ENCODE results near the gene ALDH1L1.
A peak's percentile ranks its signal among the peaks of the same experiment; 100 is the strongest.

ALDH1L1 gene

GRCh38 chr3:126083138-126083445 lies 97.3 kb downstream of the ALDH1L1 start:
- Histone ChIP-seq H3K4me1 (ENCODE audit: low read length) (no peaks in the 10 kb centered on the region), H3K4me3 (ENCODE audit: low read length) (peak overlapping the region; percentile 83), H4K20me1 (ENCODE audit: insufficient read depth, low read length) (no peaks in the 10 kb centered on the region), H3K27me3 (replicated peaks; ENCODE audit: insufficient read depth, low read length) (no peaks in the 10 kb centered on the region), H3K36me3 (replicated peaks; ENCODE audit: insufficient read depth, low read length) (no peaks in the 10 kb centered on the region), H2AFZ (ENCODE audit: low read length) (peak overlapping the region; percentile 80), H3K9me2 (replicated peaks; ENCODE audit: insufficient read depth, low read length) (no peaks in the 10 kb centered on the region), H3K9me3 (replicated peaks; ENCODE audit: insufficient read depth, low read length) (no peaks in the 10 kb centered on the region), H3K4me2 (ENCODE audit: low read depth, low read length) (peak overlapping the region; percentile 81), H3K27ac (ENCODE audit: low read length) (no peak overlapping the region), H3K9ac (ENCODE audit: low read length) (peak overlapping the region; percentile 74; the same call in 1 of the 2 replicates), H3K79me2 (ENCODE audit: low read length) (peaks cover 4% of the 10 kb centered on the region; the same call in 1 of the 2 replicates), H3F3A (ENCODE audit: insufficient read depth, low read length) (no peaks in the 10 kb centered on the region)
- TF ChIP-seq EZH2phosphoT487 (IDR thresholded peaks at IDR 0.05; ENCODE audit: low read length) (no peak), EZH2 (optimal IDR thresholded peaks at IDR 0.05; ENCODE audit: low read depth, low read length) (no peak), CTCF (IDR thresholded peaks at IDR 0.05; ENCODE audit: low read length) (no peak)
- DNase-seq: no peak

- DNase-seq: no peak
Observed at GRCh38 chr3:126082362-126083137, 97.8 kb downstream of the ALDH1L1 start.

GRCh38 chr3:126081618-126082361 lies 98.6 kb downstream of the ALDH1L1 start:
- H3K4me2 ChIP-seq (ENCODE audit: low read depth, low read length): no peak overlapping the region
- no peaks in the 10 kb centered on the region for H3K36me3 ChIP-seq (replicated peaks; ENCODE audit: insufficient read depth, low read length)
- H3K4me1 ChIP-seq (ENCODE audit: low read length): no peaks in the 10 kb centered on the region
- H3K27ac ChIP-seq (ENCODE audit: low read length): no peak overlapping the region
- no peak for DNase-seq
- no peak overlapping the region for H3K4me3 ChIP-seq (ENCODE audit: low read length)
- TF ChIP-seq CTCF (IDR thresholded peaks at IDR 0.05; ENCODE audit: low read length): peak; percentile 24; the same call in 1 of the 2 replicates
- TF ChIP-seq EZH2 (optimal IDR thresholded peaks at IDR 0.05; ENCODE audit: low read depth, low read length): no peak
- H3F3A ChIP-seq (ENCODE audit: insufficient read depth, low read length): no peaks in the 10 kb centered on the region
- H4K20me1 ChIP-seq (ENCODE audit: insufficient read depth, low read length): no peaks in the 10 kb centered on the region
- H2AFZ ChIP-seq (ENCODE audit: low read length): no peak overlapping the region
- H3K79me2 ChIP-seq (ENCODE audit: low read length): peaks cover 4% of the 10 kb centered on the region; the same call in 1 of the 2 replicates
- no peaks in the 10 kb centered on the region for H3K9me2 ChIP-seq (replicated peaks; ENCODE audit: insufficient read depth, low read length)
- H3K9me3 ChIP-seq (replicated peaks; ENCODE audit: insufficient read depth, low read length): no peaks in the 10 kb centered on the region
- H3K9ac ChIP-seq (ENCODE audit: low read length): no peak overlapping the region
- H3K27me3 ChIP-seq (replicated peaks; ENCODE audit: insufficient read depth, low read length): no peaks in the 10 kb centered on the region

More at GRCh38 chr3:126082362-126083137, 97.8 kb downstream of the ALDH1L1 start:
- H3K9me2 ChIP-seq (replicated peaks; ENCODE audit: insufficient read depth, low read length): no peaks in the 10 kb centered on the region
- H3K36me3 ChIP-seq (replicated peaks; ENCODE audit: insufficient read depth, low read length): no peaks in the 10 kb centered on the region
- peak overlapping the region; percentile 83 for H3K4me3 ChIP-seq (ENCODE audit: low read length)
- TF ChIP-seq CTCF (IDR thresholded peaks at IDR 0.05; ENCODE audit: low read length): no peak
- TF ChIP-seq EZH2phosphoT487 (IDR thresholded peaks at IDR 0.05; ENCODE audit: low read length): no peak
- TF ChIP-seq EZH2 (optimal IDR thresholded peaks at IDR 0.05; ENCODE audit: low read depth, low read length): no peak
- H3K79me2 ChIP-seq (ENCODE audit: low read length): peaks cover 4% of the 10 kb centered on the region; the same call in 1 of the 2 replicates
- no peaks in the 10 kb centered on the region for H3K4me1 ChIP-seq (ENCODE audit: low read length)
- H3K9ac ChIP-seq (ENCODE audit: low read length): peak overlapping the region; percentile 74; the same call in 1 of the 2 replicates
- H3K9me3 ChIP-seq (replicated peaks; ENCODE audit: insufficient read depth, low read length): no peaks in the 10 kb centered on the region
- H2AFZ ChIP-seq (ENCODE audit: low read length): 0 out of 2 replicates have a peak overlapping the region, but pooled peaks have one; percentile 80
- no peaks in the 10 kb centered on the region for H4K20me1 ChIP-seq (ENCODE audit: insufficient read depth, low read length)
- H3F3A ChIP-seq (ENCODE audit: insufficient read depth, low read length): no peaks in the 10 kb centered on the region
- peak overlapping the region; percentile 81 for H3K4me2 ChIP-seq (ENCODE audit: low read depth, low read length)
- H3K27me3 ChIP-seq (replicated peaks; ENCODE audit: insufficient read depth, low read length): no peaks in the 10 kb centered on the region
- H3K27ac ChIP-seq (ENCODE audit: low read length): no peak overlapping the region
